IMR-90 (cell line): ENCODE measurements around the gene DEFB112. TPM values are rescaled to one million over a fixed set of nuclear protein-coding genes. Genes with fewer than 3 reads are reported as not detected.

Source experiments
- ATAC-seq: fragments of 200-7000 bp; cut with Tn5 transposase; 2 replicates; pipeline ENCODE4 v1.9.1; 2020; ENCODE audit warnings: low read depth, mild to moderate bottlenecking, moderate library complexity
- BruUV-seq: library from RNA; stranded (reverse); fragments of 400-500 nt; replicated peaks from 2 replicates; lab custom pipeline; 2021; lab: Mats Ljungman, UMichigan
- CTCF ChIA-PET: fragments of 300-600 bp; formaldehyde crosslinking; extraction: SDS; loops from one replicate; lab custom pipeline; 2021; ENCODE audit warnings: antibody characterized with exemption; lab: Yijun Ruan, JAX
- POLR2A ChIA-PET: fragments of 300-600 bp; sonication (Branson Sonifier 250); formaldehyde crosslinking; loops from one replicate; lab custom pipeline; 2022; ENCODE audit warnings: antibody characterized with exemption; ENCODE audit not compliant: unreplicated experiment; lab: Charles Lee
- DNase-seq: peaks from one replicate; pipeline ENCODE4 v3.0.0; 2013
- H2AFZ ChIP-seq: replicated peaks from 2 replicates; pipeline ENCODE3; 2013; ENCODE audit warnings: low read length, mild to moderate bottlenecking; ENCODE audit not compliant: poor library complexity
- H2AK5ac ChIP-seq: 2 replicates; pipeline ENCODE4 v1.6.1; 2013; ENCODE audit warnings: low read depth, low read length, inconsistent platforms
- H2AK9ac ChIP-seq: replicated peaks from 2 replicates; pipeline ENCODE3; 2013; ENCODE audit warnings: mild to moderate bottlenecking, low read depth, low read length, moderate library complexity; ENCODE audit not compliant: poor library complexity
- H2BK120ac ChIP-seq: 2 replicates; pipeline ENCODE4 v1.6.1; 2013; ENCODE audit warnings: low read depth, low read length, inconsistent platforms
- H2BK15ac ChIP-seq: 3 replicates; pipeline ENCODE4 v1.6.1; 2013; ENCODE audit warnings: low read depth, low read length, inconsistent platforms
- H2BK20ac ChIP-seq: 2 replicates; pipeline ENCODE4 v1.6.1; 2013; ENCODE audit warnings: low read depth, mild to moderate bottlenecking, inconsistent platforms, low read length, moderate library complexity
- H2BK5ac ChIP-seq: 2 replicates; pipeline ENCODE4 v1.6.1; 2013; ENCODE audit warnings: mild to moderate bottlenecking, low read depth, low read length, inconsistent platforms; ENCODE audit not compliant: poor library complexity, severe bottlenecking
- H3K14ac ChIP-seq: replicated peaks from 2 replicates; pipeline ENCODE4 v1.6.1; 2013; ENCODE audit warnings: low read depth, low read length, inconsistent platforms
- H3K18ac ChIP-seq: 2 replicates; pipeline ENCODE4 v1.6.1; 2013; ENCODE audit warnings: low read depth, low read length, control low read depth
- H3K23ac ChIP-seq: 2 replicates; pipeline ENCODE4 v1.6.1; 2013; ENCODE audit warnings: low read depth, low read length, inconsistent platforms
- H3K27ac ChIP-seq: 2 replicates; pipeline ENCODE4 v1.5.1; 2013; ENCODE audit warnings: mild to moderate bottlenecking, control low read depth, low read length; ENCODE audit not compliant: insufficient read depth
- H3K27me3 ChIP-seq: 2 replicates; pipeline ENCODE4 v1.6.1; 2013; ENCODE audit warnings: low read length; ENCODE audit not compliant: control insufficient read depth, insufficient read depth
- H3K36me3 ChIP-seq: 2 replicates; pipeline ENCODE4 v1.6.1; 2013; ENCODE audit warnings: low read length, mixed read lengths; ENCODE audit not compliant: control insufficient read depth, insufficient read depth
- H3K4ac ChIP-seq: 2 replicates; pipeline ENCODE4 v1.6.1; 2013; ENCODE audit warnings: low read depth, low read length, inconsistent platforms
- H3K4me1 ChIP-seq: 2 replicates; pipeline ENCODE4 v1.6.1; 2013; ENCODE audit warnings: low read length, mixed read lengths; ENCODE audit not compliant: control insufficient read depth, insufficient read depth
- H3K4me2 ChIP-seq: 2 replicates; pipeline ENCODE4 v1.6.1; 2013; ENCODE audit warnings: low read depth, mild to moderate bottlenecking, control low read depth, low read length, moderate library complexity
- H3K4me3 ChIP-seq: 2 replicates; pipeline ENCODE4 v1.5.1; 2013; ENCODE audit warnings: low read depth, mild to moderate bottlenecking, control low read depth, low read length, moderate library complexity; ENCODE audit not compliant: insufficient read depth
- H3K56ac ChIP-seq: 2 replicates; pipeline ENCODE4 v1.6.1; 2013; ENCODE audit warnings: low read length, inconsistent platforms; ENCODE audit not compliant: insufficient read depth; ENCODE audit errors: extremely low read depth
- H3K79me1 ChIP-seq, 2 experiments: 2 replicates each; pipeline ENCODE4 v1.6.1; 2013; ENCODE audit warnings: low read length in 2 of 2, inconsistent platforms in 1 of 2, low read depth in 1 of 2
- H3K9ac ChIP-seq: 2 replicates; pipeline ENCODE4 v1.6.1; 2013; ENCODE audit warnings: low read depth, low read length, control low read depth
- H3K9me1 ChIP-seq: 2 replicates; pipeline ENCODE4 v1.6.1; 2013; ENCODE audit warnings: low read length, inconsistent platforms; ENCODE audit not compliant: insufficient read depth
- H3K9me3 ChIP-seq: 2 replicates; pipeline ENCODE4 v1.6.1; 2013; ENCODE audit warnings: low read length; ENCODE audit not compliant: control insufficient read depth, insufficient read depth
- H4K20me1 ChIP-seq: 2 replicates; pipeline ENCODE4 v1.6.1; 2013; ENCODE audit warnings: low read length, inconsistent platforms; ENCODE audit not compliant: insufficient read depth
- H4K5ac ChIP-seq: 2 replicates; pipeline ENCODE4 v1.6.1; 2013; ENCODE audit warnings: mild to moderate bottlenecking, low read depth, low read length, control low read depth
- H4K8ac ChIP-seq, 2 experiments: 2 replicates each; pipeline ENCODE4 v1.6.1; 2013; ENCODE audit warnings: low read depth in 2 of 2, low read length in 2 of 2, control low read depth in 1 of 2, inconsistent platforms in 1 of 2
- H4K91ac ChIP-seq: 2 replicates; pipeline ENCODE4 v1.6.1; 2013; ENCODE audit warnings: low read depth, low read length, inconsistent platforms; ENCODE audit not compliant: insufficient read depth
- MXI1 ChIP-seq: IDR thresholded peaks from 2 replicates; pipeline ENCODE4 v1.6.1; 2012; ENCODE audit warnings: low read depth, mild to moderate bottlenecking, low read length, moderate library complexity, borderline replicate concordance
- POLR2A ChIP-seq: IDR thresholded peaks from 2 replicates; pipeline ENCODE4 v1.6.1; 2012; ENCODE audit warnings: mild to moderate bottlenecking, low read depth, low read length
- RFX5 ChIP-seq: IDR thresholded peaks from 2 replicates; pipeline ENCODE4 v1.8.0; 2012; ENCODE audit warnings: low read depth, mild to moderate bottlenecking, low read length, moderate library complexity
- WGBS, 2 experiments: methylation state at CpG; one replicate each; pipeline versions ENCODE4 v1.1.5 to v1.1.7; 2013; ENCODE audit warnings: missing lambda C conversion rate in 2 of 2; ENCODE audit not compliant: insufficient read length in 1 of 2; ENCODE audit errors: extremely low coverage in 2 of 2; 5-methylcytosine and 5-hydroxymethylcytosine counted together
- dilution Hi-C: fragments of 300-500 bp; cut with HindIII; formaldehyde crosslinking; loops from one replicate; pipeline ENCODE4 v1.14.3; 2018; ENCODE audit warnings: low sequenced_read_pairs; ENCODE audit not compliant: unreplicated experiment
- in situ Hi-C: fragments of 300-500 bp; cut with MboI; formaldehyde crosslinking; loops from 3 replicates; pipeline ENCODE4 v1.14.3; 2019; ENCODE audit warnings: low sequenced_read_pairs, inconsistent platforms, mixed read lengths
- intact Hi-C: fragments of 100-400 bp; cut with micrococcal nuclease; formaldehyde crosslinking; loops from 2 replicates; pipeline ENCODE4 v1.10.0; 2022
- polyA plus RNA-seq, 3 experiments: library from polyadenylated mRNA; depleted of rRNA; stranded (reverse); fragments of >200 nt; gene quantifications; 2 replicates each; pipeline ENCODE4 v1.2.3, GENCODE V29; 2012; ENCODE audit warnings: low replicate concordance in 1 of 3
- total RNA-seq: library from RNA; depleted of rRNA; stranded (reverse); fragments of >200 nt; gene quantifications from 2 replicates; pipeline ENCODE4 v1.2.3, GENCODE V29; 2012
- TF ChIP-seq, protein P1 (sequence below): conservative IDR thresholded peaks from 2 replicates; pipeline ENCODE4 v1.5.1; 2012; ENCODE audit warnings: mild to moderate bottlenecking, low read depth, low read length, improper control_type of control experiment

The DEFB112 gene
- total and polyA plus RNA-seq, 2 of the 4 experiments (the other 2 are of a cell fraction) = not detected

DNA sequence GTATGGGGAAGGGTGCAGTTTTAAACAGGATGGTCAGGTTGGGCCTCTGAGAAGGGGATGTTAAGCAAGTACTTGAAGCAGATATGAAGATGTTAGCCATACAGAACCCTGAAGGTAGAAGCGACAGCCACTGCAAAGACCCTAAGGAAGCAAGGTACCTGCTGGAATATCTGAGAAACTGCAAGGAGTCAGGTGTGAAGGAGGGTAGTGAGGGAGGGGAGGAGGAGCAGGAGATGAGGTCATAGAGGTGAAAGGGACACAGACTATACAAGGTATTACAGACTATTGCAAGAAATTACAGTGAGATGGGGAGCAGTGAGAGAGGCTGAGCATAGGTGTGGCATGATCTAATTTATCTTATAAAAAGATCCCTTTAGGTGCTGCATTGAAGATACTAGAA is 22.2 kb upstream of the DEFB112 start:
- POLR2A ChIA-PET = no interaction called here
- no peak overlapping the region for H3K27ac ChIP-seq
- dilution Hi-C loops = no loop called here
- CTCF ChIA-PET = no interaction called here
- intact Hi-C loops = no loop called here
- H3K9me3 ChIP-seq = no peaks in the 10 kb centered on the region
- no peak overlapping the region for H2BK5ac ChIP-seq
- no peak overlapping the region for H2BK15ac ChIP-seq
- H3K4me3 ChIP-seq = no peak overlapping the region
- H2BK20ac ChIP-seq = no peak overlapping the region
- no peak for DNase-seq
- H3K36me3 ChIP-seq = no peaks in the 10 kb centered on the region
- H3K23ac ChIP-seq = no peak overlapping the region
- no peaks in the 10 kb centered on the region for H3K9me1 ChIP-seq
- H4K5ac ChIP-seq = no peak overlapping the region
- WGBS, 2 experiments = 80% methylated on average over 1 of the region's 1 CpG; no CpG with 5 or more reads in 1 of the 2 experiments
- no TSS peak for BruUV-seq
- in situ Hi-C loops = no loop called here
- no peaks in the 10 kb centered on the region for H3K27me3 ChIP-seq
- no peak for TF ChIP-seq POLR2A
- no peak for TF ChIP-seq MXI1
- no peak for TF ChIP-seq RFX5
- TF ChIP-seq, protein P1, sequence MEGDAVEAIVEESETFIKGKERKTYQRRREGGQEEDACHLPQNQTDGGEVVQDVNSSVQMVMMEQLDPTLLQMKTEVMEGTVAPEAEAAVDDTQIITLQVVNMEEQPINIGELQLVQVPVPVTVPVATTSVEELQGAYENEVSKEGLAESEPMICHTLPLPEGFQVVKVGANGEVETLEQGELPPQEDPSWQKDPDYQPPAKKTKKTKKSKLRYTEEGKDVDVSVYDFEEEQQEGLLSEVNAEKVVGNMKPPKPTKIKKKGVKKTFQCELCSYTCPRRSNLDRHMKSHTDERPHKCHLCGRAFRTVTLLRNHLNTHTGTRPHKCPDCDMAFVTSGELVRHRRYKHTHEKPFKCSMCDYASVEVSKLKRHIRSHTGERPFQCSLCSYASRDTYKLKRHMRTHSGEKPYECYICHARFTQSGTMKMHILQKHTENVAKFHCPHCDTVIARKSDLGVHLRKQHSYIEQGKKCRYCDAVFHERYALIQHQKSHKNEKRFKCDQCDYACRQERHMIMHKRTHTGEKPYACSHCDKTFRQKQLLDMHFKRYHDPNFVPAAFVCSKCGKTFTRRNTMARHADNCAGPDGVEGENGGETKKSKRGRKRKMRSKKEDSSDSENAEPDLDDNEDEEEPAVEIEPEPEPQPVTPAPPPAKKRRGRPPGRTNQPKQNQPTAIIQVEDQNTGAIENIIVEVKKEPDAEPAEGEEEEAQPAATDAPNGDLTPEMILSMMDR = no peak
- H3K56ac ChIP-seq = no peak overlapping the region
- no peak overlapping the region for H3K14ac ChIP-seq
- H2AK9ac ChIP-seq = no peak overlapping the region
- no peaks in the 10 kb centered on the region for H4K20me1 ChIP-seq
- H4K91ac ChIP-seq = no peak overlapping the region
- no peaks in the 10 kb centered on the region for H3K79me1 ChIP-seq
- no peak overlapping the region for H3K18ac ChIP-seq
- no peak overlapping the region for H2AFZ ChIP-seq
- no peak for ATAC-seq
- H3K4me1 ChIP-seq = no peaks in the 10 kb centered on the region
- H4K8ac ChIP-seq = no peak overlapping the region
- no peak overlapping the region for H2BK120ac ChIP-seq
- H2AK5ac ChIP-seq = no peak overlapping the region
- H3K4me2 ChIP-seq = no peak overlapping the region
- no peak overlapping the region for H3K9ac ChIP-seq
- no peak overlapping the region for H3K4ac ChIP-seq
